Gastrocnemius medialis (tissue), 4 donors: ENCODE data around the gene CARD11. TPM values are rescaled to one million over a fixed set of nuclear protein-coding genes. Genes with fewer than 3 reads are reported as not detected.

ENCODE experiments used
- ATAC-seq, 2 donors: fragments of 150-250 bp; one replicate each; pipeline ENCODE4 v1.9.1; 2016
- DNase-seq, 2 donors: peaks; one replicate each; pipeline ENCODE4 v3.0.0-alpha.2; 2019
- H3K27ac ChIP-seq, 4 donors: fragments of 200-600 bp; sonication (generic); 1 replicate in 1 of 4; 2 replicates in 3 of 4; pipeline ENCODE4 v1.5.1; 2016 to 2018; ENCODE audit warnings: mild to moderate bottlenecking in 2 of 4, moderate library complexity in 1 of 4
- H3K27me3 ChIP-seq, 3 donors: fragments of 200-600 bp; sonication (generic) in 2 of 3; 1 replicate in 1 of 3; 2 replicates in 2 of 3; pipeline versions ENCODE4 v1.5.1 to v1.6.0; 2016 to 2019; ENCODE audit warnings: mild to moderate bottlenecking in 1 of 3, moderate library complexity in 1 of 3
- H3K36me3 ChIP-seq, 2 donors: fragments of 200-600 bp; sonication (generic) in 1 of 2; one replicate each; pipeline ENCODE4 v1.5.1; 2017 to 2018
- H3K4me1 ChIP-seq, 2 donors: fragments of 200-600 bp; sonication (generic) in 1 of 2; one replicate each; pipeline ENCODE4 v1.5.1; 2016 to 2017; ENCODE audit warnings: mild to moderate bottlenecking in 2 of 2
- H3K4me3 ChIP-seq, 4 donors: fragments of 200-600 bp; sonication (generic) in 3 of 4; 1 replicate in 1 of 4; 2 replicates in 3 of 4; pipeline ENCODE4 v1.5.1; 2016 to 2019; ENCODE audit warnings: mild to moderate bottlenecking in 2 of 4
- H3K9me3 ChIP-seq, 3 donors: fragments of 200-600 bp; sonication (generic) in 2 of 3; 1 replicate in 1 of 3; 2 replicates in 2 of 3; pipeline ENCODE4 v1.5.1; 2016 to 2019
- POLR2A ChIP-seq, 2 donors: fragments of 450-650 bp; IDR thresholded peaks; one replicate each; pipeline ENCODE4 v1.6.1; 2017; ENCODE audit warnings: antibody characterized with exemption in 2 of 2, mild to moderate bottlenecking in 2 of 2, moderate library complexity in 2 of 2
- in situ Hi-C, 4 donors: fragments of 200-750 bp; cut with MboI; loops; one replicate each; pipeline versions ENCODE4 v1.15.0 to v1.8.0; 2017; ENCODE audit warnings: low sequenced_read_pairs in 4 of 4
- intact Hi-C: fragments of 100-400 bp; cut with DNase I; formaldehyde crosslinking; loops from one replicate; pipeline ENCODE4 v1.15.1; 2023; ENCODE audit warnings: low total_unique reads
- total RNA-seq, 4 donors: library from RNA; depleted of rRNA; stranded (reverse); fragments of >200 nt; gene quantifications; one replicate each; pipeline versions ENCODE4 v1.1.0 to v1.2.3, GENCODE V29; 2016
- TF ChIP-seq, protein P1 (sequence below), 5 experiments: fragments of 450-650 bp in 3 of 5; fragments of 200-600 bp in 2 of 5; sonication (generic) in 2 of 5; IDR thresholded peaks in 4 of 5; conservative IDR thresholded peaks in 1 of 5; 1 replicate in 4 of 5; 2 replicates in 1 of 5; pipeline ENCODE4 v1.5.1; 2016 to 2019; ENCODE audit warnings: antibody characterized with exemption in 5 of 5, mild to moderate bottlenecking in 3 of 5, moderate library complexity in 3 of 5

The CARD11 gene
- total RNA-seq, 4 donors from 2014 or later, result 0.13 TPM; not detected in 3

DNA sequence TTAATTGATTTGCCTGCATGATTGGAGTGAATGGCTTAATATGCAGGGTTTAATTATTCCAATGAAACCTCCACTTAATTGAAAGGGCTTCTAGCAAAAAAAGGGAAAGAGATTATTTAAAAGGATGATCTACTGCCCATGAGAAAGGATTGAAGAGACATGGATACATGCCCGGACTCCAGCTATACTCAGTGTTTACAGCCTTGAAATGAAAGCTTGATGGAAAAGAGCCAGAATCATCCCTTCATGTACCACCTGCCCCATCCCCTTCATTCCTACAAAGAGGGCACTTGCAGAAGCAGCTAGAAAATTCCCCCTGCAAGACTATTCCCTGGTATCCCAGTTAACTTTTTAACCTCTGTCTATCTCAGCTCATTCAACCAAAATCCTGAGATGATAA, 78.4 kb downstream of the CARD11 start:
- intact Hi-C loops (no loop called here), in situ Hi-C loops (no loop called here)
- no peaks in the 10 kb centered on the region for H3K4me1 ChIP-seq
- no peak for DNase-seq
- no peaks in the 10 kb centered on the region for H3K27me3 ChIP-seq
- H3K36me3 ChIP-seq, result no peaks in the 10 kb centered on the region
- peaks cover 0 to 11% (median 0%) of the 10 kb centered on the region in 3 donors for H3K9me3 ChIP-seq
- no peak overlapping the region for H3K27ac ChIP-seq
- ATAC-seq, result no peak
- TF ChIP-seq, protein P1, sequence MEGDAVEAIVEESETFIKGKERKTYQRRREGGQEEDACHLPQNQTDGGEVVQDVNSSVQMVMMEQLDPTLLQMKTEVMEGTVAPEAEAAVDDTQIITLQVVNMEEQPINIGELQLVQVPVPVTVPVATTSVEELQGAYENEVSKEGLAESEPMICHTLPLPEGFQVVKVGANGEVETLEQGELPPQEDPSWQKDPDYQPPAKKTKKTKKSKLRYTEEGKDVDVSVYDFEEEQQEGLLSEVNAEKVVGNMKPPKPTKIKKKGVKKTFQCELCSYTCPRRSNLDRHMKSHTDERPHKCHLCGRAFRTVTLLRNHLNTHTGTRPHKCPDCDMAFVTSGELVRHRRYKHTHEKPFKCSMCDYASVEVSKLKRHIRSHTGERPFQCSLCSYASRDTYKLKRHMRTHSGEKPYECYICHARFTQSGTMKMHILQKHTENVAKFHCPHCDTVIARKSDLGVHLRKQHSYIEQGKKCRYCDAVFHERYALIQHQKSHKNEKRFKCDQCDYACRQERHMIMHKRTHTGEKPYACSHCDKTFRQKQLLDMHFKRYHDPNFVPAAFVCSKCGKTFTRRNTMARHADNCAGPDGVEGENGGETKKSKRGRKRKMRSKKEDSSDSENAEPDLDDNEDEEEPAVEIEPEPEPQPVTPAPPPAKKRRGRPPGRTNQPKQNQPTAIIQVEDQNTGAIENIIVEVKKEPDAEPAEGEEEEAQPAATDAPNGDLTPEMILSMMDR (IDR thresholded peaks at IDR 0.05 in 4 of 5, conservative IDR thresholded peaks at IDR 0.05 in 1 of 5), result no peak
- no peak for TF ChIP-seq POLR2A (IDR thresholded peaks at IDR 0.05)
- no peak overlapping the region for H3K4me3 ChIP-seq

DNA sequence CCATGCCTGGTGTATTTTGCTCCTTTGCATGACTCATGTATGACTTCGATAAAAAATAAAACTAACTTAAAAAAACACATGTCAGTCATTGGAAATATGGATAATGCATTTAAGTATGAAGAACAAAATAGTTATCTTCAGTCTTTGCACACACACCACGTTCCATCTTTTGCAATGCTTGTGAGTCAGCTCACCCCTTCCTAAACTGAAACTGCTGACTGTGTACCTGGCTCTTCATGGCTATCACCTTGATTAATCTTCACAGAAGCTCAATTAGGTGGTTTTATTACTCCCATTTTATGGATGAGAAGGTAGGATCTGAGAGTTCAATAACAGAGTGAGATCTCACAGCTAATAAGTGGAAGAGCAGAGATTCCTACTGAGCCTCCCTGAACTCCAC, 79.5 kb downstream of the CARD11 start:
- in situ Hi-C loops, result no loop called here
- H3K36me3 ChIP-seq, result no peaks in the 10 kb centered on the region
- H3K27ac ChIP-seq, result no peak overlapping the region
- H3K27me3 ChIP-seq, result peaks cover 0 to 4% (median 0%) of the 10 kb centered on the region in 3 donors
- peaks cover 0 to 11% (median 0%) of the 10 kb centered on the region in 3 donors for H3K9me3 ChIP-seq
- no peak for TF ChIP-seq POLR2A (IDR thresholded peaks at IDR 0.05)
- TF ChIP-seq, protein P1 (IDR thresholded peaks at IDR 0.05 in 4 of 5, conservative IDR thresholded peaks at IDR 0.05 in 1 of 5), result no peak
- no peak for ATAC-seq
- no peaks in the 10 kb centered on the region for H3K4me1 ChIP-seq
- DNase-seq, result no peak
- intact Hi-C loops, result no loop called here
- H3K4me3 ChIP-seq, result no peak overlapping the region

DNA sequence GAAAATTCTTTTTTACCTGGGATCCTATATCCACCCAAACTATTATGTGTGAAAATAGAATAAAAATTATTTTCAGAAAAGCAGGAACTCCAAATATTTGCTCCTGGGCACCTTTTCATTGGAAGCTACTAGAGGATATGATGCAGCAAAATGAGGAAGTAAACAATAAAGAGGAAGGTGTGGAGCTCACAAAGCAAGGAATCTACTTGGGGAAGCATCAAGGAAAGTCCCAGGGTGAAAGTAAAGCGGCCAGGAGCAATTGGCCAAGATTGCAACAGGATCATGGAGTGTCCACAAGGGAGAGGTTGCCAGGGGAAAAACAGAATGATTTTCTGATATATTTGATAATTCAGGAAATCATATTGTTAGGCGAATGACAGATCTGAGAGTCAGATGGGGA, 80.8 kb downstream of the CARD11 start:
- in situ Hi-C loops (no loop called here), intact Hi-C loops (no loop called here)
- DNase-seq, result no peak
- H3K36me3 ChIP-seq, result no peaks in the 10 kb centered on the region
- ATAC-seq, result no peak
- H3K27ac ChIP-seq, result no peak overlapping the region
- peaks cover 0 to 11% (median 0%) of the 10 kb centered on the region in 3 donors for H3K9me3 ChIP-seq
- no peaks in the 10 kb centered on the region for H3K4me1 ChIP-seq
- H3K27me3 ChIP-seq, result peaks cover 0 to 6% (median 0%) of the 10 kb centered on the region in 3 donors
- TF ChIP-seq POLR2A (IDR thresholded peaks at IDR 0.05), result no peak
- TF ChIP-seq, protein P1 (IDR thresholded peaks at IDR 0.05 in 4 of 5, conservative IDR thresholded peaks at IDR 0.05 in 1 of 5), result no peak
- H3K4me3 ChIP-seq, result no peak overlapping the region

DNA sequence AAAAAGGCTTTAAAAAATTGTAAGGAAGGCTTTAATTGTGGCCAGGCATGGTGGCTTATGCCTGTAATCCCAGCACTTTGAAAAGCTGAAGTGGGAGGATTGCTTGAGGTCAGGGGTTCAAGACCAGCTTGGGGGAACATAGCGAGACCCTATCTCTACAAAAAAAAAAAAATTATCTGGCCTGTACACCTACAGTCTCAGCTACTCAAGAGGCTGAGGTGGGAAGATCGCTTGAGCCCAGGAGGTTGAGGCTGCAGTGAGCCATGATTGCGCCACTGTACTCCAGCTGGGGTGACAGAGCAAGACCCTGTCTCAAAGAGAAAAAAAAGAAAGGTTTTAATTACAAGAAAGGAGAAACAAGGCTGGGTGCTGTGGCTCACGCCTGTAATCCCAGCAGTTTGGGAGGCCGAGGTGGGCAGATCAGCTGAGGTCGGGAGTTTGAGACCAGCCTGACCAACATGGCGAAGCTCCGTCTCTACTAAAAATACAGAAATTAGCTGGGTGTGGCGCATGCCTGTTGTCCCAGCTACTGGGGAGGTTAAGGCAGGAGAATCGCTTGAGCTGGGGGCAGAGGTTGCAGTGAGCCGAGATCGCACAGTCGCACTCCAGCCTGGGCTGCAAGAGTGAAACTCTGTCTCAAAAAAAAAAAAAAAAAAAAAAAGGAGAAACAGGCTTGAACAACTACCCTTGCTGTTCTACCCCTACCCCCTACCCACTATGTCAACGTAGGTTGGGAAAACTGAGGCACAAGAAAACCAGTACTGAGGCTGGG, 83.7 kb downstream of the CARD11 start:
- DNase-seq, result no peak
- Histone ChIP-seq H3K9me3 (peaks cover 0 to 3% (median 0%) of the 10 kb centered on the region in 3 donors), H3K4me3 (no peak overlapping the region), H3K36me3 (no peaks in the 10 kb centered on the region), H3K27ac (no peak overlapping the region), H3K27me3 (peaks cover 0 to 6% (median 3%) of the 10 kb centered on the region in 3 donors), H3K4me1 (no peaks in the 10 kb centered on the region)
- in situ Hi-C loops (no loop called here), intact Hi-C loops (no loop called here)
- ATAC-seq, result no peak
- TF ChIP-seq POLR2A (IDR thresholded peaks at IDR 0.05), result no peak
- TF ChIP-seq, protein P1 (IDR thresholded peaks at IDR 0.05 in 4 of 5, conservative IDR thresholded peaks at IDR 0.05 in 1 of 5), result no peak
